BE2C (cell line): ENCODE results near the gene KRT74.

Source experiments
- DNase-seq: peaks from one replicate; pipeline ENCODE4 v3.0.0-alpha.2; 2020
- H3K27me3 ChIP-seq: fragments of 250-450 bp; sonication (Bioruptor Pico); 2 replicates; pipeline ENCODE4 v1.5.1; 2020; ENCODE audit warnings: mild to moderate bottlenecking
- H3K36me3 ChIP-seq: fragments of 250-450 bp; sonication (Bioruptor Pico); 2 replicates; pipeline ENCODE4 v1.5.1; 2020; ENCODE audit warnings: mild to moderate bottlenecking
- H3K4me1 ChIP-seq: fragments of 250-450 bp; sonication (Bioruptor Pico); 2 replicates; pipeline ENCODE4 v1.5.1; 2020
- H3K4me3 ChIP-seq: 2 replicates; pipeline ENCODE4 v1.5.1; 2011; ENCODE audit warnings: low read depth, low read length
- H3K9me3 ChIP-seq: fragments of 250-450 bp; sonication (Bioruptor Pico); 2 replicates; pipeline ENCODE4 v1.5.1; 2020
- CTCF ChIP-seq: IDR thresholded peaks from 2 replicates; pipeline ENCODE4 v1.5.1; 2012; ENCODE audit warnings: mild to moderate bottlenecking, low read depth, low read length

Gene KRT74

GRCh38 chr12:52581066-52581465 lies 7.4 kb upstream of the KRT74 start:
- H3K4me1 ChIP-seq = no peaks in the 10 kb centered on the region

DNA sequence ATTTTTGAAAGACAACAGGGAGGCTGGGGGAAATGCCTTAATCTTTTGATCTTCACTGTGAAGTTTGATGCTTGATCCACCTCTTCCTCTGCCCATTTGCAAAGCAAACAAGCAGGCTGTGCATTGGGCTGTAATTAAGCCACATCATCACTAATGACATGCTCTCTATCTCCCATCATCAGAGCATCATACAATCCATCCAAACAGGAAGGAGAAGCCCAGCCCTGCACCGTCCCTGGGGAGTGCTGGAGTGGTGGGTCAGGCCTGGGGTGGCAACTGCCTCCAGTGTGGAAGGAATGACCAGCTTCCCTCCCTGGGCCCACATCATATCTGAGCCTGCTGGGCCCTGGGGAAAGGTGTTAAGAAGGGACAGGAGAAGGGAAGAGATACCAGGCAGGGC lies 6.9 kb upstream of the KRT74 start:
- Histone ChIP-seq H3K4me1 (no peaks in the 10 kb centered on the region), H3K27me3 (peaks cover 32% of the 10 kb centered on the region), H3K9me3 (no peaks in the 10 kb centered on the region), H3K36me3 (no peaks in the 10 kb centered on the region), H3K4me3 (no peak overlapping the region)
- no peak for TF ChIP-seq CTCF
- DNase-seq = no peak

More at GRCh38 chr12:52581066-52581465, 7.4 kb upstream of the KRT74 start:
- no peak for TF ChIP-seq CTCF
- DNase-seq = no peak
- Histone ChIP-seq H3K27me3 (peaks cover 29% of the 10 kb centered on the region), H3K4me3 (no peak overlapping the region), H3K9me3 (no peaks in the 10 kb centered on the region), H3K36me3 (no peaks in the 10 kb centered on the region)

- H3K4me1 ChIP-seq = no peaks in the 10 kb centered on the region
- no peaks in the 10 kb centered on the region for H3K9me3 ChIP-seq
- H3K27me3 ChIP-seq = peaks cover 26% of the 10 kb centered on the region
- no peak for TF ChIP-seq CTCF
- no peak for DNase-seq
- H3K4me3 ChIP-seq = no peak overlapping the region
- no peaks in the 10 kb centered on the region for H3K36me3 ChIP-seq
Measured at GRCh38 chr12:52579468-52580465, 6.1 kb upstream of the KRT74 start.

GRCh38 chr12:52578469-52578868 lies 4.8 kb upstream of the KRT74 start:
- no peak for TF ChIP-seq CTCF
- Histone ChIP-seq H3K36me3 (no peaks in the 10 kb centered on the region), H3K9me3 (no peaks in the 10 kb centered on the region), H3K27me3 (peaks cover 32% of the 10 kb centered on the region), H3K4me3 (no peak overlapping the region), H3K4me1 (no peaks in the 10 kb centered on the region)
- DNase-seq = no peak

- no peak for DNase-seq
- Histone ChIP-seq H3K4me3 (no peak overlapping the region), H3K36me3 (no peaks in the 10 kb centered on the region), H3K4me1 (no peaks in the 10 kb centered on the region), H3K27me3 (peaks cover 37% of the 10 kb centered on the region), H3K9me3 (no peaks in the 10 kb centered on the region)
- TF ChIP-seq CTCF = no peak
Measured at GRCh38 chr12:52577316-52577715, 3.7 kb upstream of the KRT74 start.

GRCh38 chr12:52575948-52576347 lies 2.3 kb upstream of the KRT74 start:
- peaks cover 51% of the 10 kb centered on the region for H3K27me3 ChIP-seq
- H3K4me1 ChIP-seq = no peaks in the 10 kb centered on the region
- no peaks in the 10 kb centered on the region for H3K9me3 ChIP-seq
- TF ChIP-seq CTCF = no peak
- no peak for DNase-seq
- no peak overlapping the region for H3K4me3 ChIP-seq
- H3K36me3 ChIP-seq = no peaks in the 10 kb centered on the region
